Mammary epithelial cell (primary cell): ENCODE data around the gene PRICKLE3.

Experiments
- CTCF ChIP-seq, 2 donors: IDR thresholded peaks in 1 of 2; conservative IDR thresholded peaks in 1 of 2; 2 replicates each; pipeline ENCODE4 v1.5.1; 2011 to 2012; ENCODE audit warnings: inconsistent platforms in 2 of 2, low read length in 2 of 2, mild to moderate bottlenecking in 2 of 2, control low read depth in 1 of 2, low read depth in 1 of 2; ENCODE audit not compliant: insufficient read depth in 1 of 2; ENCODE audit errors: extremely low read depth in 1 of 2
- EZH2 ChIP-seq: IDR thresholded peaks from 2 replicates; pipeline ENCODE4 v1.6.1; 2012; ENCODE audit warnings: low read length, inconsistent platforms, borderline replicate concordance

- TF ChIP-seq CTCF (conservative IDR thresholded peaks at IDR 0.05 in 1 of 2, IDR thresholded peaks at IDR 0.05 in 1 of 2; ENCODE audit: extremely low read depth in 1 of 2, insufficient read depth in 1 of 2, low read depth in 1 of 2, low read length in 2 of 2) (no peak), EZH2 (no peak)
Observed at GRCh38 chrX:49226946-49227345, 40.8 kb upstream of the PRICKLE3 start.
